Activated CD8-positive, alpha-beta memory T cell treated with anti-CD3 and anti-CD28 coated beads for 48 hours (primary cell): Measurements from ENCODE around the gene PIGN.

ENCODE experiments used
- DNase-seq, 3 experiments: peaks; one replicate each; pipeline ENCODE4 v3.0.0-alpha.2; 2020; ENCODE audit warnings: low read depth in 2 of 3, low spot score in 2 of 3

PIGN gene

GRCh38 chr18:62186774-62187542 is at the start of gene PIGN, which contains the start of gene RELCH:
Gene PIGN, minus strand, starts transcription at chr18:62187056. Its CDS starts 25,703 bp downstream, at chr18:62161353.
Gene RELCH, plus strand, starts transcription at chr18:62187255. Its CDS starts 251 bp downstream, at chr18:62187506.
- DNase-seq, result peak; percentile 64 to 85 (median 83)

GRCh38 chr18:62236252-62236651 is 49.4 kb upstream of the PIGN start:
- DNase-seq, result no peak

- DNase-seq, result no peak
These were observed 39.2 kb upstream of the PIGN start for GRCh38 chr18:62226047-62226446.

GRCh38 chr18:62224229-62224628 is 37.4 kb upstream of the PIGN start:
- DNase-seq, result no peak

GRCh38 chr18:62214790-62215189 is 27.9 kb upstream of the PIGN start:
- no peak for DNase-seq

- no peak for DNase-seq
These were observed 24.5 kb upstream of the PIGN start for GRCh38 chr18:62211325-62211828.

- DNase-seq, result no peak
These were observed 23.3 kb upstream of the PIGN start for GRCh38 chr18:62210138-62210537.

GRCh38 chr18:62209046-62209445 is 22.2 kb upstream of the PIGN start:
- no peak for DNase-seq

- no peak for DNase-seq
These were observed 19.7 kb upstream of the PIGN start for GRCh38 chr18:62206593-62206992.

- no peak for DNase-seq
These were observed 19.0 kb upstream of the PIGN start for GRCh38 chr18:62205824-62206223.

GRCh38 chr18:62201870-62202269 is 15.0 kb upstream of the PIGN start:
- no peak for DNase-seq

- DNase-seq, result no peak
These were observed 13.5 kb upstream of the PIGN start for GRCh38 chr18:62200121-62200914.

- DNase-seq, result no peak
These were observed 12.8 kb upstream of the PIGN start for GRCh38 chr18:62199629-62200028.

GRCh38 chr18:62198259-62198658 is 11.4 kb upstream of the PIGN start:
- no peak for DNase-seq

- DNase-seq, result no peak
These were observed 10.1 kb upstream of the PIGN start for GRCh38 chr18:62196980-62197379.

- DNase-seq, result no peak
These were observed 9.2 kb upstream of the PIGN start for GRCh38 chr18:62196079-62196478.

- DNase-seq, result no peak
These were observed 2.4 kb upstream of the PIGN start for GRCh38 chr18:62189208-62189607.

GRCh38 chr18:62187543-62188510 is 971 bp upstream of the PIGN start:
- peak in 1 of 3 experiments; percentile 10 for DNase-seq

GRCh38 chr18:62186499-62186773 is 420 bp downstream of the PIGN start:
- DNase-seq, result no peak

GRCh38 chr18:62183578-62184195 is 3.2 kb downstream of the PIGN start:
- DNase-seq, result no peak

GRCh38 chr18:62182220-62182619 is 4.6 kb downstream of the PIGN start:
- DNase-seq, result no peak
